Activated CD4-positive, alpha-beta T cell treated with anti-CD3 and anti-CD28 coated beads, Interleukin-2, Interleukin-4, amounts not matched to agents 100 ng/mL and 50 ng/mL, durations not matched to agents 16 hours and 8 hours (primary cell): Measurements from ENCODE around the gene NRL.

Source experiments
- DNase-seq: peaks from one replicate; pipeline ENCODE4 v3.0.0-alpha.2; 2020; ENCODE audit warnings: low spot score

Gene NRL

DNA sequence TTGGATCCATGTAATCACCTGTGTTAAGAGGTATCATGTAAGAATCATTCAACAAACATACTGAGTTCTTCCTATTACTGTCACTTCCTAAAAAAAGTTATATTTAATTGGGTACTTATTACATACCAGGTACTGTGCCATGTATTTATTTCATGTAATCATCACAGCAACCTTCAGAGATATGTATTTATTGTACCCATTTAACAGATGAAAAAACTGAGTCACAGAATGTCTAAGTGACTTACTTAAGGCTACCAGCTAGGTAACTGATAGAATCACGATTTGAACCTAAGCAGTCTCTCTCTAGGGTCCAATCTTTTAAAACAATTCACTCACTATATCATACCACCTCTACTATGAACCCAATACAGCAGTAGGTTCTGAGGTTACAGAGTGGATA is 29.7 kb upstream of the NRL start:
- DNase-seq: no peak

DNA sequence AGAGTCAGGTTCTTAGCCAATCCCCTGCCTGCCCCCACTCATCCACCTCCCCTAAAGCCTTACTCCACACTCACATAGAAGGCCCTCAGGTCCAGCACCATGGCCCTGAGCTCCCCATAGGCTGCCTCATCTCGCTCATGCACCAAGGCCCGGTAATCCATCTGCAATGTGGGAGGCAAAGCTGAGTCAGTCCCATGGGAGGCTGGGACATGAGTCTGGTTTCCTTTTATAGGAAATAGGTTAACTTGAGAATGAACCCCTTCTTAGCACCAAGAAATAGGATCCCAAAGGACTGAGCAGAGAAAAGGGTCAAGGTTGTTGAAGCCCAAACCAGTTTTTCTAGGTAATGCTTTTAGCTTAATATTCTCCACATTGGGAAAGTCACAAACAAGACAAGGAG is 28.8 kb upstream of the NRL start:
- no peak for DNase-seq

DNA sequence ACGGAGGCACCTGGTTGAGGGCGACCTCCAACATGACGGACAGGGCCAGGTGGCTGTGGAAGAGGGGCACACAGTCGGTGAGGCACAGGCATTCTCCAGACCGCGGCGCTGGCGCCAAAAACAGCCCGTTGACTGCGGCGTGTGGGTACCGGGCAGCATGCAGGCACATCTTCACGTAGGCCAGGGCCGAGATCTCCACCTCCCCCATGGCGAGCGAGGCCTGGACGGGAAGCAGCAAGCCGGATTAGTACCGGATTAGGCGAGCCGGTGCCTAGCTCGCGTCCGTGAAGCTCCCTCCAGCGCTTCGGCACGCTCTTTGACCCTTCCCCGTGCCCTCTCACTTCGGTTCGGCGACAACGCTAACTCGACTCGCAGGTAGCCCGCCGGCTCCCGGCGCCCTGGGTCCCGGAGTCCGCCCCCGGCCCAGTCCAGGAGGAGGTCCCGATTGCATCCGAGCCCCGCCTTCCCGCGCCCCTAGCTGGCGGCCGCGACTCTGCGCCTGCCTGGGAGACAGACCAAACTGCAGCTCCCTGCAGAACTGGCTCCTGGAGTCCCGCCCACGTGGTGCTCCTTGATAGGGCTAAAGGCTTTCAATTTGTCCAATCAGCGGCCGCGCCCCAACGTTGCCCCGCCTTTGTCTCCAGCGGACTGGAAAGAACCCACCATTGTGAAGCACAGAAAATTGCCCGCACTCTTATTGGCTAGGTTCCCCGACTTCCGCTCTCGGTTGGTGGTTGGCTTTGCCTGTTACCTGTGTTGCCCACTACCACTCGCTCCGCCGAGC is 26.5 kb upstream of the NRL start, which contains the start of gene EMC9:
Gene EMC9 (minus strand): TSS at position 495 of the 784 bp plus-strand sequence. CDS start 287 bp downstream, at position 208.
- peak; percentile 100 for DNase-seq

DNA sequence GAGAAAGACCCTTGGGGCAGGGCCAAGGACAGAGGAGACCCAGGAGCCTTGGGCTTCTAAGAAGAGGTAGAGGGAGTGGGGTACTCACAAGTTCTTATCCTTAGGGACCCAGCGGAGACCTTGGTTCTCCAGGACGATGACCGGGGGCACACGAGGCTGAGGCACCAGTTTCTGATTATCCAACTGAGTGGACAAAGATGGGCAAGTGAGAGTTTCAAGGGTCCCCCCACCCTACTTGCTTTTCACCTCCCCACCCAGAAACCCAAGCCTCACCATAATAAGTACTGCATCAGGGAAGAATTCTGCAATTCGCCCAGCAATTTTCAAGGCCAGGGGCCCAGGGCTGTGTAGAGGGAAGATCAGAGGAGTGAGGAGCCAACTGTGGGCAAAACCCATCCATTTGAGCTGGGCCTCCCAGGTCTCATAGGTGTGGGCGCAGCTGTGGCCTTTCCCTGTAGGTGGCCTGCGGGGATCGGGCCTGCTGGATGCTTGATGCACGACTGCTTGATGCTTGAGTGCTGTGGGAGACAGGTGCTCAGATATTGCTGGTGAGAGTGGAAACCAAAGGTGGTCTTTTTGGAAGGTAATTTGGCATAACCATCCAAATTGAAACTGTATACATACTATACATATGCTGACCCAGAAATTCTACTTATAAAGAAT is 24.7 kb upstream of the NRL start:
- no peak for DNase-seq

DNA sequence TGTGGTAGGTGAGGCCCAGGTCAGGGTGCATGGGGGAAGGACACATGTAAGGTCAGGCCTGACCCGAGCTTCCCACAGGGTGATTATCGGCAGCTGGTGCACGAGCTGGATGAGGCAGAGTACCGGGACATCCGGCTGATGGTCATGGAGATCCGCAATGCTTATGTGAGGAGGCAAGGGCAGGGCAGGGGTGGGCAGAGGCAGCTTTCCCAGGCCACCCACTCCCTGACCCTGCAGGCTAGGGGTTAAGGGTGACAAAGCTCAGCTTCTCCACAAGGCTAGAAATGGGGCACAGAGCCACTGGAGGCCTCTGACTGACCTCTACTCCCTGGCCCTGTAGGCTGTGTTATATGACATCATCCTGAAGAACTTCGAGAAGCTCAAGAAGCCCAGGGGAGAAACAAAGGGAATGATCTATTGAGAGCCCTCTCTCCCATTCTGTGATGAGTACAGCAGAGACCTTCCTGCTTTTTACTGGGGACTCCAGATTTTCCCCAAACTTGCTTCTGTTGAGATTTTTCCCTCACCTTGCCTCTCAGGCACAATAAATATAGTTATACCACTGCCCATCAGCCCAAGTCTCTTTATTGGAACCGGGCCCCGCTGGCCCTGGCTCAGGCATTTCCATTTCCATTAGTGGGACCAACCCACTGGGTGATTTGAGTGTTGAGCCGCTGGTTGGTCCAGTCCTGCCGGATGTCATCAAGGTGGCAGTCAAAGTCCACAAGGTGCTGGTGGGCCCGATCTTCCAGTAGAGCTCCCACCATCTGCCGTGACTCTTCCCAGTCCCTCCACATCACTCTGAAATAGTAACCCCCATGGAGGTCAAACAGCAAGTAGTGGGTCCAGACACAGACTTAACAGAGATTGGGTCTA is 23.9 kb upstream of the NRL start:
- no peak for DNase-seq

DNA sequence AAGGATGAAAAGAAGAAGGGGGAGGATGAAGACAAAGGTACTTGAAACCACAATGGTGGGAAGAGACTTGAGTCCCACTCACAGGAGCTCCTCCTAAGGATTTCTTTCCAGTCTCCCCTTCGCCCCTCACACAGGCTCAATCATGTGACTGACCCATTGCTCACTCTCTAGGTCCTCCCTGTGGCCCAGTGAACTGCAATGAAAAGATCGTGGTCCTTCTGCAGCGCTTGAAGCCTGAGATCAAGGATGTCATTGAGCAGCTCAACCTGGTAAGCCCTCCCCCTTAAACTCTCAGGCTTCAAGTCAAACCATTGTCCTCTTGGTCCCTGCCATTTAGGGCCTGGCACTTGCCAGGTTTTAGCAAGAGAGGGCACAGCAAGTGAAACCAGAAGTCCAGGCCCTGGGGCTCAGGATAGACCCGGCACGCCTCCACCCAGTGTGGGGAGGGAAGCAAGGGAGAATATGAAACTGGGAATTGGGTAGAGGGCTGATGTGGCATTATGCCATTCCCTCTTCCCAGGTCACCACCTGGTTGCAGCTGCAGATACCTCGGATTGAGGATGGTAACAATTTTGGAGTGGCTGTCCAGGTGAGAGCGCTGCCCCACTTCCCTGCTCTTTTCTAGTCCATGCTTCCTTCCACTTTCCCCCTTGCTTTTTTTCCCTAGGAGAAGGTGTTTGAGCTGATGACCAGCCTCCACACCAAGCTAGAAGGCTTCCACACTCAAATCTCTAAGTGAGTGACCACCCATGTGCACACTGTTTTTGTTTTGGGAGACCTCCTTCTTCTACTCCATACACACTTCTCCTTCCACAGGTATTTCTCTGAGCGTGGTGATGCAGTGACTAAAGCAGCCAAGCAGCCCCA is 23.0 kb upstream of the NRL start:
- DNase-seq: no peak

DNA sequence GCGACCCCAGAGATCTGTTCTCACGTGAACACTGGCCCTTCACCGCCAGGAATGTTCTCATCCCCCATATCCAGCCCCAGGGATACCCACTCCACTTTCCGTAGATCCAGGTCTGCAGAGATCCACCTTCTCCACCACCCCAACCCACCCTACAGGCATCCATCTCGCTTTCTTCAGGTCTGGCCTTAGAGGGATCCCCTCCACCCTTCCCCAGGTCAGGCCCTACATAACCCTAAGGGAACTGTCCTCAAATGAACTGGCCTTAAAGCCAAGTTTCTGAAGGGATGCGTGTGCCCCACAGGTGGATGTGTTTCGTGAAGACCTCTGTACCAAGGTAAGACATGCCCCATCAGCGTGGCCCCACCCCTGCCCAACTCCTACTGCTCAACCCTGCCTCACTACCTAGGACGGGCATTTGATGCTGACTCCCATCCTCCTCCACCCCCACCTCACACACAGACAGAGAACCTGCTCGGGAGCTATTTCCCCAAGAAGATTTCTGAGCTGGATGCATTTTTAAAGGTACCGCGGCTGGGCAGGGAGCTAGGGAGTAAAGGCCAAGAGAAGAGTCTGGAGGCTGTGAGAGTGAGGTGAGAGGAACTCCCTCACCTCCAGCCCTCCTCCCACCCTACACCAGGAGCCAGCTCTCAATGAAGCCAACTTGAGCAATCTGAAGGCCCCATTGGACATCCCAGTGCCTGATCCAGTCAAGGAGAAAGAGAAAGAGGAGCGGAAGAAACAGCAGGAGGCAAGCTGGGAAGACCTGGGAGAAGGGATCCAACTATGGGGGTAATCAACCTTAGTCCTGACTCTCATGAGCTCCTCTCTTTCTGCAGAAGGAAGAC is 22.2 kb upstream of the NRL start:
- DNase-seq: no peak

DNA sequence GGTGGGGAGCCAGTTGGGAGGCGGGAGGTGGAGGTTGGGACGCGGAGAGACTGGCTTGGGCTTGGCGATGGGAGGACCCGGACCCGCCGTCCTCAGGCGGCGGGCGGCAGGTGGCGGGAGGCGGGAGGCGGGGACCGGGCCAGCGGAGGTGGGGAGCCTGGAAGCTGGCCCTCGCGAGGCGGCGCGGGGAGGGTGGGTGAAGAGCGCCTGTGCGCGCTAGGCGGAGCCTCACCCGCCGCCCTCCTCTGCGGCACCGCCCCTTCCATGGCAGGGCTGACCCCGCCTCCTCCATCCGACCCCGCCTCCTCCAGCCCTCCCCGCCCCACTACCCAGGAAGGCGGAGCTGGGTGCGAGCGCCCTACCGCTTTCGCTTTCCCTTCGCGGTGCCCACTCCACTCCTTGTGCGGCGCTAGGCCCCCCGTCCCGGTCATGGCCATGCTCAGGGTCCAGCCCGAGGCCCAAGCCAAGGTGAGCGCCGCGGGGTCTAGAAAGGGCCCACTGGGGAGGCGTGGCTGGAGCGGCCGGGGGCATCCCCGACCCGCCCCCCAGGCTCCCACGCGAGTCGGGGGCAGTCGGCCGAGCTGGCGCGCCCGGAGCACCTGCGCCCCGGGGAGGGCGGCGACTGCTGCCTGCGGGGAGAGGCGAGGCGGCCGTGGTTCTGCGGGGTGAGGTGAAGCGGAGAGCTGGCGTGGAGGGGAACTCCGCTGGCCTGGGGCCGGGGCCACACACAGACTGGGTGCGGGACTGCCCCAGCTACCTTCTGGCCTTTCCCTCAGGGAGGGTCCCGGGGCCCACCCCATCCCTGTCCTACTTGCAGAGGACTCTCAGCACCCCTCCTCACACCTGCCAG is 21.3 kb upstream of the NRL start, which contains the start of gene PSME1:
Gene PSME1 (plus strand): TSS at position 361 of the 850 bp plus-strand sequence. CDS start 69 bp downstream, at position 430.
- peak; percentile 96 for DNase-seq

DNA sequence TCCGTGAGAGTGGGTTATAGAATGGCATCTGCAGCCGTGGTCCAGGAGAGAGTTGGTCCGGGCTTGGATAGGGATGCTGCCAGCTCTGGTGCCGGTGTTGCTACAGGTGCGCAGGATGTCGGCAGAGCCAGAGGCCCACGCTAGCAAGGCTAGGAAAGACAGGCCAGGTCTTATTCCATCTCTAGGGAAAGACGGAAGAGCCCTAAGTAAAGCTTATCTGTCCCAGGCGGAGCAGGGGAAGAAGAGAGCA is 20.8 kb upstream of the NRL start:
- DNase-seq: no peak

DNA sequence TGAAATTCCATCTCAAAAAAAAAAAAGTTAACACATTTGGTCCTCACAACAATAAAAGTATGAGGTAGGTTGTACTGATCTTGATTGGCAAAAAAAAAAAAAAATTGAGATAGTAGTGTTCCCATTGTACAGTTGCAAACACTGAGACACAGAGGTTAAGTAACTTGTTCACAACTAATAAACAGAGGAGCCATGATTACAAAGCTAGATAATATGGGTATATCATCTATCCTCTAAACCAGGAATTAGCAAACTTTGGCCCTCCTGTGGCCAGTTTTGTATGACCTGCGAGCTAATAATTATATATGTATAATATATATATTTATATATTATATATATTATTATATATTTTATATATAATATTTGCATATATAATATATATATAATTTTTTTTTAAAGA is 19.0 kb upstream of the NRL start:
- DNase-seq: no peak

DNA sequence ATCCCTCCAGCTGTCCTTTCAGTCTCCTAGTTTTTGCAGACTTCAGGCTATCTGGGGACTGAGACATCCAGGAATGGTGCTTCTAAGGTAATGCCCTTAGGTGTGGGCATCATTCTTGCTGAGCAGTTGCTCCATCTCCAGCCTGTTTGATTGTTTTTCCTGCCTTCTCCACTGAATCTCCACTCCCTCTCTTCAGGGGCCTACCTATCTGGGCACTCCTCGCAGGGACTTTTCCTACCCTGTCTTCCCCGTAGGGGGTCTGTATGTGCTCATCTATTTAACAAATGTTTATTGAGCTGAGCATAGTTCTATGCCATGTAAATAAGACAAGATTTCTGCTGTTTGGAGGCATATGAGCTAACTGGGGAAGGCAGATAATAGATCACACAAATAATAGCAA is 18.2 kb upstream of the NRL start:
- no peak for DNase-seq

DNA sequence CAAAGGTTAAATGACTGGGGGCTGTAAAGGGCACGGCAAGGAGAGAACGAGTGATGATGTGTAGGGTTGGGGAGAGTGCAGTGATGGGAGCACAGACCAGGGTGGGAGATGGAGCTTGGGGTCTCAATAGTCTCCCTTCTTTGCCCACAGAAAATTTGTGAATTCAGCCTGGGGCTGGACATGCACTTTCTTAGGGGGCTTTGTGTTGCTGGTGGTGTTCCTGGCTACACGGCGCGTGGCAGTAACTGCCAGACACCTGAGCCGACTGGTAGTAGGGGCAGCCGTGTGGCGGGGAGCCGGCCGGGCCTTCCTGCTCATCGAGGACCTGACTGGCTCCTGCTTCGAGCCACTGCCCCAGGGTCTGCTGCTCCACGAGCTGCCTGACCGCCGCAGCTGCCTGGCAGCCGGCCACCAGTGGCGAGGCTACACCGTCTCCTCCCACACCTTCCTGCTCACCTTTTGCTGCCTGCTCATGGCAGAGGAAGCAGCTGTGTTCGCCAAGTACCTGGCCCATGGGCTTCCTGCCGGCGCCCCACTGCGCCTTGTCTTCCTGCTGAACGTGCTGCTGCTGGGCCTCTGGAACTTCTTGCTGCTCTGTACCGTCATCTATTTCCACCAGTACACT is 17.4 kb upstream of the NRL start:
- DNase-seq: no peak

DNA sequence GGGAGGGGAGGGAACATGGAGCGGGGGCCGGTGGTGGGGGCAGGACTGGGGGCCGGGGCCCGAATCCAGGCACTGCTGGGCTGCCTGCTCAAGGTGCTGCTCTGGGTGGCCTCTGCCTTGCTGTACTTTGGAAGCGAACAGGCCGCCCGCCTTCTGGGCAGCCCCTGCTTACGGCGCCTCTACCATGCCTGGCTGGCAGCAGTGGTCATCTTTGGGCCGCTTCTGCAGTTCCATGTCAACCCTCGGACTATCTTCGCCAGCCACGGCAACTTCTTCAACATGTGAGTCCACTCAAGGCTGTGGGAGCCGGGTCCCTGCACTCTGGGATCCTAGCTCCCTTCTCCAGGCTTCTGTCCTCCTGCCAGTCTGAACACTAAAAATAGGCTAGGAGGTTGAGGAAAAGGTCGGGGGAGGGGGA is 16.8 kb upstream of the NRL start:
- no peak for DNase-seq

DNA sequence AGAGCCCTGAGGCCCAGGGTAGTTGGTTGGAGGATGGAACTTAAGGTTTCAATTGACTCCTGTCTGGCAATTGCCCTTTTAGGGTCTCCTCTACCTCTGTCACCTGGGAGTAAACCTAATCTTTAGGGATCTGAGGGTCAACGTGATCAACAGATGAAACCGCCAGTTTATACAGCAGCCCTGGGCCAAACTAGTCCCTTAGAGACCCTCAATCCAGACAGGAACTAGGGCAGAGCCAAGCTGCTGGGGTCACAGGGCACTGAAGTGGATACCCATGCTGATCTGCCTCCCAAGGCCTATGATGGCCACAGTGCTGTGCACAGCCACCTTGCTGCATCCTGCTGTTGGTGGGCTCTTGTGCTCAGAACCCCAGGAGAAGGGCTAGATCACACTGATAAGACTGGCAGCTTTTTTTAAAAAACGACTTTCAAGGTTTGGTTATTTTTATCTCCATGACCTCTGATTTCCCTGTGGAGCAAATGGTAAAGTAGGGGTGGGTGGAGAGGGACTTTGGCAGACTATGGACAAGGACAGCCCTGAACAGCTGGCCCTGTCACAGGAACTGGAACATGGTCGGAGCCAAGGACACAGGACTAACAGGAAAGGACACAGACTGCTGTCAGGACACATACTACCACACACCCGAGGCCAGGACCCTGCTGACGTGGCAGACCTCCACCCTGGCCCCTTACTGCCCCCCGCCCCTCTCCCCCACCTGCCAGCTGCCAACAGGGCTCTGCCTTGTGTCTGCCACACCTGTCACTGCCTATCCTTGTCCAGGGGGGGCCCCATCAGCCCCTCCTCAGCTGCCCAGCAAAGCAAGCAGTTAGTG is 16.2 kb upstream of the NRL start:
- no peak for DNase-seq

DNA sequence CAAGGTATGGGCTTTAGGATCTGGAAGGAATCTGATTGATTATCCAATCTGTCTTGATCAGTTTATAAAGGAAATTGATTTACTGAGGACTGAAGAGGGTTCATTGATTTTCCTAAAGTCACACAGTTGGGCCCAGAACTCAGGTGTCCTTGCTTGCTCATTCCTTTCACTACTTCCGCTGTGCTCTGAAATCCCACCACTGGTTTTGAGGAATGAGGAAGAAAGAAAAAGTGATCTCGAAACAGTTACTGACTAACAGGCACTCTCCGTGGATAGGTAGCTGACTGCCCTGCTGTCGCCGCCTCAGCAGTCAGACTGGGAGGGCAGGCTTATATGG is 15.6 kb upstream of the NRL start, which contains the start of gene FITM1:
Gene FITM1 (plus strand): TSS at position 280 of the 337 bp plus-strand sequence. CDS start 905 bp downstream, outside the sequence.
- DNase-seq: no peak

DNA sequence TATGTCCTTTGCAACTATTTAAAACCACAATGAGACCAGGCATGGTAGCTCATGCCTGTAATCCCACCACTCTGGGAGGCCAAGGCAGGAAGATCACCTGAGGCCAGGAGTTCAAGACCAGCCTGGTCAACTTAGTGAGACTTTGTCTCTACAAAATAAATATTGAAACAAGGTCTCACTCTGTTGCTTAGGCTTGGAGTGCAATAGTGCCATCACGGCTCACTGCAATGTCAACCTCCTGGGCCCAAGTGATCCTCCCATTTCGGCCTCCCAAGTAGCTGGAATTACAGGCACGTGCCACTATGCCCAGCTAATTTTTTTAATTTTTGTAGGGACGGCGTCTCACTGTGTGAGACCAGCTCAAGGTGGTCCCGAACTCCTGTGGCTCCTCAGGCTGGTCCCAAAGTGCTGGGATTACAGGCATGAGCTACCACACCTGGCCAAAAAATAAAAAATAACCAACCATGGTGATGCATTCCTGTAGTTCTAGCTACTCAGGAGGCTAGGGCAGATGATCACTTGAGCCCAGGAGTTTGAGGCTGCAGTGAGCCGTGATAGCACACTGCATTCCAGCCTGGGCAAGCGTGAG is 14.8 kb upstream of the NRL start:
- no peak for DNase-seq

DNA sequence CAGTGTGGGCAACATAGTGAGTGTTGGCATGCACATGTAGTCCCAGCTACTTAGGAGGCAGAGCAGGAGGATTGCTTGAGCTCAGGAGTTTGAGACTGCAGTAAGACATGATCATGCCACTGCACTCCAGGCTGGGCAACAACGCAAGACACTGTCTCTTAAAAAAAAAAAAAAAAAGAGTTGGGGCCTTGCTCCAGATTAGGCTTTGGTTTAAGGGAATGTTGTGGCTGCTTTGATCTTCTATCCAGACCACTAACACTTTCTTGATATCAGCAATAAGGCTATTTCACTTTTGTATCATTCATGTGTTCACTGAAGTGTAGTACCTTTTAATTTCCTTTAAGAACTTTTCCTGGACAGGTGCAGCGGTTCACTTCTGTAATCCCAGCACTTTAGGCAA is 12.9 kb upstream of the NRL start:
- no peak for DNase-seq

DNA sequence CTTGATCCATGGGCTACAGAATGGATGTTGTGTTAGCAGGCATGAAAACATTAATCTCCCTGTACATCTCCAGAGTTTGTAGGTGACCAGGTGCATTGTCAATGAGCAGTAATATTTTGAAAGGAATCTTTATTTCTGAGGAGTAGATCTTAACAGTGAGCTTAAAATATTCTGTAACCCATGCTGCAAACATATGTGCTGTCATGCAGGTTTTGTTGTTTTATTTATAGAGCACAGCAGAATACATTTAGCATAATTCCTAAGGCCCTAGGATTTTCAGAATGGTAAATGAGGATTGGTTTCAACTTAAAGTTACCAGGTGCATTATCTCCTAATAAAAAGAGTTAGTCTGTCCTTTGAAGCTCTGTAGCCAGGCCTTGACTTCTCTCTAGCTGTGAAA is 12.2 kb upstream of the NRL start:
- no peak for DNase-seq
